Fibroblast of lung (primary cell): Measurements from ENCODE around the gene FGF1. TPM values are rescaled to one million over a fixed set of nuclear protein-coding genes. Genes with fewer than 3 reads are reported as not detected.

Experiments used
- DNase-seq, 2 donors: peaks; one replicate each; pipeline versions ENCODE4 v3.0.0 to v3.0.0-alpha.2; 2010; ENCODE audit warnings: low read depth in 2 of 2
- H2AFZ ChIP-seq: 2 replicates; pipeline ENCODE4 v1.5.1; 2012; ENCODE audit warnings: low read length, control low read depth, inconsistent platforms
- H3K27ac ChIP-seq: 2 replicates; pipeline ENCODE4 v1.5.1; 2011; ENCODE audit warnings: low read length, control low read depth; ENCODE audit not compliant: insufficient read depth
- H3K27me3 ChIP-seq: 2 replicates; pipeline ENCODE4 v1.5.1; 2011; ENCODE audit warnings: mild to moderate bottlenecking, low read length; ENCODE audit not compliant: control insufficient read depth, insufficient read depth
- H3K36me3 ChIP-seq: 2 replicates; pipeline ENCODE4 v1.5.1; 2011; ENCODE audit warnings: low read length; ENCODE audit not compliant: control insufficient read depth, insufficient read depth
- H3K4me1 ChIP-seq: 2 replicates; pipeline ENCODE4 v1.5.1; 2011; ENCODE audit warnings: low read length; ENCODE audit not compliant: control insufficient read depth, insufficient read depth; ENCODE audit errors: extremely low read depth
- H3K4me2 ChIP-seq: 2 replicates; pipeline ENCODE4 v1.5.1; 2011; ENCODE audit warnings: low read length, control low read depth; ENCODE audit not compliant: insufficient read depth; ENCODE audit errors: extremely low read depth
- H3K4me3 ChIP-seq, 4 experiments: fragments of 200-600 bp in 1 of 4; sonication (generic) in 1 of 4; replicated peaks in 1 of 4; 2 replicates each; pipeline ENCODE4 v1.5.1; 2011 to 2016; ENCODE audit warnings: low read length in 4 of 4, low read depth in 3 of 4, mild to moderate bottlenecking in 3 of 4, control low read depth in 2 of 4, inconsistent platforms in 1 of 4, mixed read lengths in 1 of 4; ENCODE audit not compliant: insufficient read depth in 1 of 4; ENCODE audit errors: control extremely low read depth in 1 of 4
- H3K79me2 ChIP-seq: 2 replicates; pipeline ENCODE4 v1.5.1; 2012; ENCODE audit warnings: mild to moderate bottlenecking, low read length, inconsistent platforms; ENCODE audit not compliant: control insufficient read depth, insufficient read depth
- H3K9ac ChIP-seq: 2 replicates; pipeline ENCODE4 v1.5.1; 2011; ENCODE audit warnings: mild to moderate bottlenecking, low read length, control low read depth; ENCODE audit not compliant: insufficient read depth
- H3K9me3 ChIP-seq: 2 replicates; pipeline ENCODE4 v1.5.1; 2012; ENCODE audit warnings: low read depth, low read length; ENCODE audit not compliant: control insufficient read depth, insufficient read depth
- H4K20me1 ChIP-seq: 2 replicates; pipeline ENCODE4 v1.5.1; 2011; ENCODE audit warnings: low read length; ENCODE audit not compliant: control insufficient read depth, insufficient read depth; ENCODE audit errors: extremely low read depth
- EZH2 ChIP-seq: IDR thresholded peaks from 2 replicates; pipeline ENCODE4 v1.5.1; 2012; ENCODE audit warnings: low read length, control low read depth, mild to moderate bottlenecking; ENCODE audit errors: missing control alignments
- polyA plus RNA-seq, 2 donors: library from polyadenylated mRNA; depleted of rRNA in 1 of 2; stranded (reverse) in 1 of 2; unstranded in 1 of 2; fragments of >200 nt; gene quantifications; 2 replicates each; pipeline ENCODE4 v1.2.1, GENCODE V29; 2011 to 2012; ENCODE audit warnings: missing spikeins in 1 of 2
- total RNA-seq: library from RNA; depleted of rRNA; stranded (reverse); fragments of >200 nt; gene quantifications from 2 replicates; pipeline ENCODE4 v1.2.1, GENCODE V29; 2014
- TF ChIP-seq, protein P1 (sequence below), 2 donors: IDR thresholded peaks in 1 of 2; conservative IDR thresholded peaks in 1 of 2; 1 replicate in 1 of 2; 2 replicates in 1 of 2; pipeline ENCODE4 v1.5.1; 2011 to 2012; ENCODE audit warnings: low read length in 2 of 2, control low read depth in 1 of 2, inconsistent platforms in 1 of 2, low read depth in 1 of 2, mild to moderate bottlenecking in 1 of 2

Gene FGF1
- total and polyA plus RNA-seq, 2 donors (not counting 1 experiment from before 2014, with no cell fraction given): 3.5 to 17.7 TPM

DNA sequence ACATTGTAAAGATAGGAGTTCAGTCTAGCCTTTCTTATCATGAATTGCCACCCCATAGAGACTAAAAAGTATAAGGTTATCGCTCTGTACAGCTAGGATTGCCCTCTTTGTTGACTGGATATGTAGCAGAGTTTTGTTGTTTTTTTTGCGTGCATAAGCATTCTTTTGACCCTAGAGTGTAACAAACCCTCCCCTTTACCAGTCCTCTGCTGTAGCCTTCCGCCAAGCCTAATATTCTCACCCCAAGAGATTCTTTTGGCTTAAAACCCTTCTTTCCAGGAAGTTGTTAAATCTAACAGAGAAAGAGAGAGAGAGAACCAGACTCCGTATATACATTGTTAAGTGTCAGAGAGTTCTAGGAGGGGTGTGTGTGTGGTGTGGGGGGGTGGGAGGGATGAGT is 113.9 kb downstream of the FGF1 start:
- no peak for DNase-seq

GRCh38 chr5:142571371-142571770 is 114.5 kb downstream of the FGF1 start:
- Histone ChIP-seq H3K4me1 (no peaks in the 10 kb centered on the region), H3K27me3 (no peaks in the 10 kb centered on the region), H3K4me2 (no peak overlapping the region), H3K9ac (no peak overlapping the region), H4K20me1 (no peaks in the 10 kb centered on the region), H3K79me2 (no peaks in the 10 kb centered on the region), H3K27ac (no peak overlapping the region), H3K36me3 (no peaks in the 10 kb centered on the region), H2AFZ (no peak overlapping the region), H3K4me3 (no peak overlapping the region), H3K9me3 (no peaks in the 10 kb centered on the region)
- DNase-seq: no peak
- TF ChIP-seq, protein P1, sequence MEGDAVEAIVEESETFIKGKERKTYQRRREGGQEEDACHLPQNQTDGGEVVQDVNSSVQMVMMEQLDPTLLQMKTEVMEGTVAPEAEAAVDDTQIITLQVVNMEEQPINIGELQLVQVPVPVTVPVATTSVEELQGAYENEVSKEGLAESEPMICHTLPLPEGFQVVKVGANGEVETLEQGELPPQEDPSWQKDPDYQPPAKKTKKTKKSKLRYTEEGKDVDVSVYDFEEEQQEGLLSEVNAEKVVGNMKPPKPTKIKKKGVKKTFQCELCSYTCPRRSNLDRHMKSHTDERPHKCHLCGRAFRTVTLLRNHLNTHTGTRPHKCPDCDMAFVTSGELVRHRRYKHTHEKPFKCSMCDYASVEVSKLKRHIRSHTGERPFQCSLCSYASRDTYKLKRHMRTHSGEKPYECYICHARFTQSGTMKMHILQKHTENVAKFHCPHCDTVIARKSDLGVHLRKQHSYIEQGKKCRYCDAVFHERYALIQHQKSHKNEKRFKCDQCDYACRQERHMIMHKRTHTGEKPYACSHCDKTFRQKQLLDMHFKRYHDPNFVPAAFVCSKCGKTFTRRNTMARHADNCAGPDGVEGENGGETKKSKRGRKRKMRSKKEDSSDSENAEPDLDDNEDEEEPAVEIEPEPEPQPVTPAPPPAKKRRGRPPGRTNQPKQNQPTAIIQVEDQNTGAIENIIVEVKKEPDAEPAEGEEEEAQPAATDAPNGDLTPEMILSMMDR (conservative IDR thresholded peaks at IDR 0.05 in 1 of 2, IDR thresholded peaks at IDR 0.05 in 1 of 2; ENCODE audit: low read depth in 1 of 2, low read length in 2 of 2): no peak
- no peak for TF ChIP-seq EZH2

More for the DNA sequence above, 113.9 kb downstream of the FGF1 start:
- Histone ChIP-seq H4K20me1 (no peaks in the 10 kb centered on the region), H3K27me3 (no peaks in the 10 kb centered on the region), H3K36me3 (no peaks in the 10 kb centered on the region), H3K4me1 (no peaks in the 10 kb centered on the region), H3K4me2 (no peak overlapping the region), H3K79me2 (no peaks in the 10 kb centered on the region), H3K9me3 (no peaks in the 10 kb centered on the region), H2AFZ (no peak overlapping the region), H3K27ac (no peak overlapping the region), H3K9ac (no peak overlapping the region), H3K4me3 (no peak overlapping the region)
- no peak for TF ChIP-seq EZH2
- TF ChIP-seq, protein P1 (conservative IDR thresholded peaks at IDR 0.05 in 1 of 2, IDR thresholded peaks at IDR 0.05 in 1 of 2; ENCODE audit: low read depth in 1 of 2, low read length in 2 of 2): no peak

GRCh38 chr5:142569905-142570304 is 116.0 kb downstream of the FGF1 start:
- no peaks in the 10 kb centered on the region for H3K27me3 ChIP-seq
- DNase-seq: no peak
- no peak overlapping the region for H2AFZ ChIP-seq
- no peak overlapping the region for H3K4me2 ChIP-seq
- no peaks in the 10 kb centered on the region for H3K4me1 ChIP-seq
- no peak for TF ChIP-seq EZH2
- TF ChIP-seq, protein P1 (conservative IDR thresholded peaks at IDR 0.05 in 1 of 2, IDR thresholded peaks at IDR 0.05 in 1 of 2; ENCODE audit: low read depth in 1 of 2, low read length in 2 of 2): no peak
- no peaks in the 10 kb centered on the region for H3K9me3 ChIP-seq
- H3K27ac ChIP-seq: no peak overlapping the region
- H3K9ac ChIP-seq: no peak overlapping the region
- no peaks in the 10 kb centered on the region for H3K79me2 ChIP-seq
- no peaks in the 10 kb centered on the region for H3K36me3 ChIP-seq
- H3K4me3 ChIP-seq: no peak overlapping the region
- no peaks in the 10 kb centered on the region for H4K20me1 ChIP-seq
